Measurements from ENCODE around the gene FGD5. TPM values are rescaled to one million over a fixed set of nuclear protein-coding genes. Genes with fewer than 3 reads are reported as not detected.

The FGD5 gene
- polyA plus RNA-seq, 1 donor from 2014 or later: not detected

DNA sequence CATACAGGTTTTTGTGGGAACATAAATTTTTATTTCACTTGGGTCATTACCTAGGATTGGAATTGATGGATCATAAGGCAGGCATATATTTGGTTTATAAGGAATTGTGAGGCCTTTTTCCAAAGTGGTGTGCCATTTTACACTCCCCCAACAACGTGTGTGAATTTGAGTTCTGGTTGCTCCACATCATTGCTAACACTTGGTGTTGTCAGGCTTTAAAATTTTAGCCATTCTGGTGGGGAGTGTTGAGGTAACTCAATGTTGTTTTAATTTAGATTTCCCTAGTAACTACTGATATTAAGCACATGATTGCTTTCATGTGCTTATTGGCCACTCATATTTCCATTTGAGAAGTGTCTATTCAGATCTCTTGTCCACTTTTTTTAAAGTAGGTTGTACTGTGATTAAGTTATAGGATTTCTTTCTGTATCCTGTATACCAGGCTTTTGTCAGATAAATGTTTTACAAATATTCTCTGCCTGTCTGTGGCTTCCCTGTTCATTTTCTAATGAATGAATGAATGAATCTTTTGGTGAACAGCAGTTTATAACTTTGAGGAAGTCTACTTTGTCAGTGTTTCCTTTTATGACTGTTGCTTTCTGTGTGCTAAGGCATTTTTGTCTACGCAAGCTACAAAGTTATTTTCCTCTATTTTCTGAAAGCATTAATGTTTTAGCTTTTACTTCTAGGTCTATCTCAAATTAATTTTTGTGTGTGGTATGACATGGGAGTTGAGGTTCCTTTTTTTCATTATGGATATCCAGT, 110.7 kb downstream of the FGD5 start:
- no peaks in the 10 kb centered on the region for H3K27me3 Mint-ChIP-seq
- H3K9me3 Mint-ChIP-seq: no peaks in the 10 kb centered on the region
- H3K27ac Mint-ChIP-seq: no peak overlapping the region
- no peaks in the 10 kb centered on the region for H3K36me3 Mint-ChIP-seq
- H3K4me1 Mint-ChIP-seq: peaks cover 0 to 1% (median 0%) of the 10 kb centered on the region in 3 donors
- no peak overlapping the region for H3K4me3 Mint-ChIP-seq

DNA sequence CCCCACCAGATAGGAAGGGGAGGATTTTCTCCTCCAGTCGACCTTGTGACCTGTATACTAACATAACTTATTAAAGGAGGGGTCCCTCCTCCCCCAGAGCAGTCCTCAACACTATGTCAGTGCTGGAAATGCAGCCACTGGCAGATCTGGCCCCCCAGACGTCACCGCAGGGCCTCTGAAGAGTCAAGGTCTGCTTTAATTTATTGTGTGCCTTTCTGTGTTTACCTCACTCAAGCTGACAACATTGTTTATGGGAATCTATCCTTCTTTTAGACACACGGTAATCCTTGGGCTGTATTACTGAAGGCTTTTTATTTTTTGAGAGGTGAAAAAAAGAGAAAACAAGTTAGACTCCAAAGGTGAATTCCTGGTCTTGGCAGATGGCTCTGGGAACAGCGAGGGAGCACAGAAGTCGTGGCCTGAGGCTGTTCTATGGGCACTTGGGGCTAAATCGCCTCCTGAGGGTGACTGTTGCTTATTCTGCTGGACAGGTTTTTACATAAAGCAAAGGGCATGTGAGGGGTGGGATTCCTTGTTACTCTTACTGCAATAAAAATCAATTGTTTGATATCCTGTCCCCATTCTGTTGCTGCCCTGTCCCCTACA, 115.2 kb downstream of the FGD5 start:
- H3K4me1 Mint-ChIP-seq: no peaks in the 10 kb centered on the region

DNA sequence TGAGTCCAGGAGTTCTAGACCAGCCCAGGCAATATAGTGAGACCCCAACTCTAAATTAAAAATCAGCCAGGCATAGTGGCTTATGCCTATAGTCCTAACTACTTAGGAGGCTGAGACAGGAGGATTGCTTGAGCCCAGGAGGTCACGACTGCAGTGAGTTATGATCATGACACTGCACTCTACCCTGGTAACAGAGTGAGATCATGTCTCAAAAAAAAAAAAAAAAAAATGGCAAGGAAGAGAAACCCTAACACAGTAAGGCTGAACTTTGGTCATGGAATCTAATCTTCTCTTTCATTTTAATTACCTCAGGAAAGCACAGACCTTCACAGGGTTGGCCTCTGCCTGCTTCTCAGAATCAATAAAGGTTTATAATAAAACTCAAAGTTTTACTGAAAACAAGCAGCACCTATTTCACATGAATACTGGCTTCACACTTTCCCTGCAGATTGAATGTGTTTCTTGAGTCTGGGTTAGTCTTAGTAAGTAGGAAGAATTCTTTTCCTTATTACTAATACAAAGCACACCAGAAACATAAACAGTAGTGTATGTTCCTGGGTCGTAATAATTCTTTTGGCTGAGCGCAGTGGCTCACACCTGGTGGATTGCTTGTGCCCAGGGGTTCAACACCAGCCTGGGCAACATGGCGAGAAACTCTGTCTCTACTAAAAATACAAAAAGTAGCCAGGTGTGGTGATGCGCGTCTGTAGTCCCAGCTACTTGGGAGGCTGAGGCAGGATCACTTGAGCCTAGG, 117.0 kb downstream of the FGD5 start:
- no peak overlapping the region for H3K27ac Mint-ChIP-seq
- no peaks in the 10 kb centered on the region for H3K27me3 Mint-ChIP-seq
- no peaks in the 10 kb centered on the region for H3K9me3 Mint-ChIP-seq
- no peaks in the 10 kb centered on the region for H3K36me3 Mint-ChIP-seq
- peaks cover 0 to 3% (median 2%) of the 10 kb centered on the region in 3 donors for H3K4me1 Mint-ChIP-seq
- no peak overlapping the region for H3K4me3 Mint-ChIP-seq

More for the DNA sequence above, 115.2 kb downstream of the FGD5 start:
- Mint-ChIP-seq H3K27ac (no peak overlapping the region), H3K27me3 (no peaks in the 10 kb centered on the region), H3K36me3 (no peaks in the 10 kb centered on the region), H3K4me3 (no peak overlapping the region), H3K9me3 (no peaks in the 10 kb centered on the region)

DNA sequence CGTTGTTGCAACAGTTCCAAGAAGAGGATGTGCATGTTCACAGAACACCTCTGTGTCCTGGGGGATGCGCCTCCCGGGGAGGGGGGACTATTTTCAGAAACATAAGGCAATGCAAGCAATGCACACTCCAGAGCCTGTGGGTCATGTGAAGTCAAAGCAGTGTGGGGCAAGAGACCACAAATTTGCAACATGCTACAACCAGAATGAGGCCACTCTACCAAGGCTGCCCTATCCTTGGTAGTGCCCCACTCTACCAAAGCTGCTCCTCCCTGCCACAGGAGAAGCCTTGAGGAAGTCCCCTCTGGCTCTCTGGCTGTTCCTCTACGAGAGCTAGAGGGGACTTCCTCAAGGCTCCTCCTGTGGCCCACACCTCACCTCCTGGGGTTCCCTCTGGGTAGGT, 120.2 kb downstream of the FGD5 start:
- Mint-ChIP-seq H3K9me3 (no peaks in the 10 kb centered on the region), H3K27me3 (no peaks in the 10 kb centered on the region), H3K4me3 (no peak overlapping the region), H3K36me3 (no peaks in the 10 kb centered on the region), H3K27ac (peak overlapping the region in 1 of 3 donors; percentile 54), H3K4me1 (peaks cover 4 to 9% (median 8%) of the 10 kb centered on the region in 3 donors)

DNA sequence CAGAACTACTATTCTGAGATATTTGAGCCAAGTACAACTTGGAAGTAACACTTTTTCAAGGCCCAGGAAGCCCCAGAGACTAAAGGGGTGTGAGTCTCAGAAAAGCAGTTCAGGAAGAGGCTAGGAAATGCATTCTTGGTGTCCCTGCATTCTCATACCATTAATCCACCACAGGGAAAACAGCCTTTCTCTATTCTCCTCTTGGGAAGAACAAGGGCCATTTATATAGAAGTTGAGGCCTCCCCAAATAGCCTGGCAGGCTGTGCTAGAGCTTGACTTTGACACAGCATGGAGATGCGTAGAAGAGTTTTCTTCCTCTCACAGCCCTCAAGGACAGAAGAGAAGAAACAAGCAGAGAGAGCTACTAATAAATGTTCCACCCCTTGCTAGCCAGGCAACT, 123.1 kb downstream of the FGD5 start:
- H3K4me3 Mint-ChIP-seq: peak overlapping the region in 1 of 4 donors; percentile 39
- H3K27ac Mint-ChIP-seq: peak overlapping the region in 2 of 3 donors; percentile 25 to 55
- peaks cover 2% of the 10 kb centered on the region for H3K36me3 Mint-ChIP-seq
- H3K9me3 Mint-ChIP-seq: no peaks in the 10 kb centered on the region
- H3K4me1 Mint-ChIP-seq: peaks cover 12 to 22% (median 20%) of the 10 kb centered on the region in 3 donors
- no peaks in the 10 kb centered on the region for H3K27me3 Mint-ChIP-seq

DNA sequence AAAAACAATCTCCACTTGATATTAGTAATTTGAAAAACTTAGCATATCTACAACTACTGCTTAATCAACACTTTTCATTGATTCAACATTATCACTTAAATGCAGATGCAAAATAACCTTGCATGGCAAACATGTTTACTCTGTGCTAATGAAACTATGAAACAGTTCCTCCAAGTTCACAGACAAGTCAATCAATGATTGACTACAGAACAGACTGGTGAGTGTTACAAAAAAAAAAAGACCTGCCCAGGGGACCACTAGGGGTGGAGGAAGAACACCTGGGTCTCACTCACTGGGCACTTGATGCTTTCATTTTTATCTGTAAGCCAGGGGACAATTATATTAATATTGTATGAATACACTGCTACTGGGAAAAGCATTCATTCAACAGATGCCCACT, 124.3 kb downstream of the FGD5 start:
- peaks cover 15 to 22% (median 20%) of the 10 kb centered on the region in 3 donors for H3K4me1 Mint-ChIP-seq
- H3K27me3 Mint-ChIP-seq: no peaks in the 10 kb centered on the region
- peaks cover 2% of the 10 kb centered on the region for H3K36me3 Mint-ChIP-seq
- peak overlapping the region in 1 of 3 donors; percentile 51 for H3K27ac Mint-ChIP-seq
- no peaks in the 10 kb centered on the region for H3K9me3 Mint-ChIP-seq
- H3K4me3 Mint-ChIP-seq: peak overlapping the region in 1 of 4 donors; percentile 98

DNA sequence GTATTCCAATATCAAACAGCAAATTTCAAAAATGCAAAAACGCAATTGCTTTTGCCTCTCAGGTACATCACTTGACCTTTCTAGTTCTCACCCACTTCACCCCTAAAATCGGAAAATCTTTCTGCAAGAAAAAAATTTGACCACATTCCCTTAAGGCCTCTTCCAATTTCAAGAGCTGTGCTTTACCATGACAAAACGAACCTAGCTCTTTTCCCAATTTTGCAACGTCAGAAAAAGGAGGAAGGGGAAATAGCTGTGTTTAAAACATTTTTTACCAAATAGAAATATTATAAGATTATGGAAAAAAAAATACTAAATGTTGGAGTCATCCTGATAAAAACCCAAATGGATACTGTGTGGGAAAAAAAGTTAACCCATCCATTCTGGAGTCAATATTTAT, 127.5 kb downstream of the FGD5 start:
- Mint-ChIP-seq H3K4me1 (peaks cover 31 to 32% (median 32%) of the 10 kb centered on the region in 3 donors), H3K27ac (peak overlapping the region in 1 of 3 donors; percentile 99), H3K36me3 (peaks cover 6% of the 10 kb centered on the region), H3K27me3 (no peaks in the 10 kb centered on the region), H3K9me3 (no peaks in the 10 kb centered on the region), H3K4me3 (peak overlapping the region; percentile 88 to 98 (median 95))

DNA sequence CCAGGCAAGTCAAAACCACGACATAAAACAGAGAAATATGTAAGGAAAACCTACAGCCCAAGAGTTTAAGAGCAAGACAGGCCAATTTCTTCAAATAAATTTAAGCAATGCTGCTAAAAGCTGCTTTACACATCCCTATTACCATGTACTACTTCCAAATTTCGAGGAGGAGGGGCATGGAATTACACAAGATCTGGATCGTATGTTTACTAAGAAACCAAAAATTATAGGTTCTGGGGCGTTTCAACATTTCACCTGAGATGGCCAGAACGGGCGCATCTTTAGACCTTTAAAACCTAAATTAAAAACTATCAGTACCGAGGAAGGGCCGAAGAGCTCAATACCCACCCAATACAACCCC, 128.0 kb downstream of the FGD5 start:
- H3K4me1 Mint-ChIP-seq: peaks cover 28 to 35% (median 31%) of the 10 kb centered on the region in 3 donors

DNA sequence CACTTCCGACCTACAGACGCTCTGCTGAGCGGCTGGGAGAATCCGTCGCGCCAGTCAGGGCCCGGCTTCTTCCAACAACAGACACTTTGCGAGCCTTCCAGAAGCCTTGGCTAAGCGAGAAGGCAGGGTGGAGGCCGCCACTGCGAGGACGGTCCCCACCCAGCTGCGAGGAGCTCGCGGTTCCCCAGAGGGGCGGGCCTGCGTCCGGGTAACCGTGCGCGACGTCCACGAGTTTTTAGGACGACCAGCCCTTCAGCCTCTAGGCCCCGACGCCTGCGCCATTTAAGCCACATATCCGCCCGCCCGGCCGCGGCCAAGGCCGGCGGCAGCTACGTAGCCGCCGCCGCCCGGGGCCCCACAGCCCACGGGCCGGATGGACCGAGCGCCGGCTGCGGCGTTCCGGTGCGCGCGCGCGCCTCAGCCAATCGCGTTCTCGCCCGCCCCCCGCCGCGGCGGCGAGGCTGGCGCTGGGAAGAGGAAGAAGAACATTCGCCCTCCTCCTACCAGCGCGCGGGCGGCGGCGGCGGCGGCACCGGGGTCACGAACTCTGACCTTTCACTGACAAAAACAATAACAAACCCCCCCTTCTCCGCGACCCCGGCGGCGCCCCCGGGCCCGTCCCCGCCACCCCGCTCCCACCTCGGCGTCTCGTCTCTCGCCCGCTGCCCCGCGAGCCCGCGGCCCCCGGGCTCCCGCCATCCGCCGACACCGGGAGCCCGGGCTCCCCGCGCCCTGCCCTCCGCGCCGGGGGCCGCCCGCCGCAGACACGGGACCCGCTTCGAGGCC, 128.5 kb downstream of the FGD5 start, which contains the start of gene NR2C2:
TSS of gene NR2C2 (plus strand) at position 484 of the 786 bp plus-strand sequence. CDS start 56,332 bp downstream, outside the sequence.
- Mint-ChIP-seq H3K36me3 (peaks cover 7% of the 10 kb centered on the region), H3K27ac (peak within 1 kb of the TSS; percentile 99 to 100 (median 100)), H3K4me3 (peak within 1 kb of the TSS; percentile 95 to 100 (median 99)), H3K9me3 (no peaks in the 10 kb centered on the region), H3K4me1 (peaks cover 28 to 36% (median 31%) of the 10 kb centered on the region in 3 donors), H3K27me3 (no peaks in the 10 kb centered on the region)

More for the DNA sequence above, 128.0 kb downstream of the FGD5 start:
- H3K36me3 Mint-ChIP-seq: peaks cover 6% of the 10 kb centered on the region
- peak overlapping the region; percentile 88 to 98 (median 95) for H3K4me3 Mint-ChIP-seq
- H3K27ac Mint-ChIP-seq: peak overlapping the region; percentile 98 to 99 (median 98)
- H3K9me3 Mint-ChIP-seq: no peaks in the 10 kb centered on the region
- H3K27me3 Mint-ChIP-seq: no peaks in the 10 kb centered on the region

DNA sequence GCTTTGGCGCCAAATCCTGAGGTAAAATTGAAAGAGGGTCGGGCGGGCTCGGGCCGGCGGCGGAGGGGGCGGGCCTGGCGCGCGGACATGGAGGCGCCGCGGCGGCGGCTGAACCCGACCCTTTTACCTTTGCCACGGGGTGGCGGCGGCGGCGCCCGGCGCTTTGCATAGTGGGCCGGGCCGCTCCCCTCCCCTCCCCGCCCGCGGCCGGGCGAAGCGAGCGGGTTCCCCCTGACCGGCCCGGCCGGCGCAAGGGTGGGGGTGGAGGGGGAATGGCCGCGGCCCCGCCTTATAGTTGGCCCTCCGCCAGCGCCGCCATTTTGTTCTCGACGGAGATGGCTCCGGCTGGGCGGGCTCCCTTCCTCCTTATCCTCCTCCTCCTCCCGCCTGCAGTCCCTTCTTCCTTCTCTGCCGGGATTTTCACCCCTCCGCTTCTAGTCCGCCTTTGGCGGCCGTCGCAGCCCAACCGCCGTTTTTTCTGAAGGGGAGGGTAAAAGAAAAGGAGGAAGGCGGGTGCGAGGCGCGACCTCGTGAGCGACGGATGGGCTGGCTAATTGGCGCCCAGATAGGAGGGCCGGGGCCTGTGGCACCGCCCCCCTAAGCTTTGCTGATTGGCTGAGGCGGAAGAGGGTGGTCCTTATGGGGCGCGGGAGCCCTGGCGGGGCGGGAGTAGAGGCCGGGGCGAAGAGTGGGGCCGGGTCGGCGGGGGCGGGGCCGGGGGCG, 129.3 kb downstream of the FGD5 start:
- Mint-ChIP-seq H3K4me3 (peak overlapping the region; percentile 95 to 100 (median 99)), H3K36me3 (peaks cover 8% of the 10 kb centered on the region), H3K27ac (peak overlapping the region; percentile 99 to 100 (median 100)), H3K27me3 (no peaks in the 10 kb centered on the region), H3K9me3 (no peaks in the 10 kb centered on the region), H3K4me1 (peaks cover 30 to 38% (median 31%) of the 10 kb centered on the region in 3 donors)

DNA sequence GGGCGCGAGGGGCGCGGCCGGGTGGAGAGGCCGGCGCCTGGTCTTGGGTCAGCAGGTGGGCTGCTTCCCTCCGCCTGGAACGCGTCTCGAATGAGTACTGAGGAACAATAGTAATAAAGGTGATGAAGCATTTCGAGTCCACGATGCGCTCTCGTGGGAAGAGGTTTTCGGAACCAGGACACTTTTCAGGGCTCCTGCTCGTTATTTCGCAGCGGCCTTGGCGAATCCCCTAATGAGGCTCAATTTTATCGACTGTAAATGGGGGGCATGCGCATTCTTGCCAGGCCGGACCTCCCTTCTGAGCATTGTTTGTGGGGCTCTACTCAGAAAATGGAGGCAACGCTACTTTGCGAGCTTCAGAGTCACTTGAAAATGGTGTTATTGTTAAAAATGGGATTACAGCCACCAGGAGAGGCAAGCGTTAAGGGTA, 129.9 kb downstream of the FGD5 start:
- Mint-ChIP-seq H3K27ac (peak overlapping the region; percentile 80 to 100 (median 99)), H3K4me3 (peak overlapping the region; percentile 95 to 100 (median 99)), H3K4me1 (peaks cover 26 to 41% (median 31%) of the 10 kb centered on the region in 3 donors), H3K27me3 (no peaks in the 10 kb centered on the region), H3K36me3 (peaks cover 8% of the 10 kb centered on the region), H3K9me3 (no peaks in the 10 kb centered on the region)

DNA sequence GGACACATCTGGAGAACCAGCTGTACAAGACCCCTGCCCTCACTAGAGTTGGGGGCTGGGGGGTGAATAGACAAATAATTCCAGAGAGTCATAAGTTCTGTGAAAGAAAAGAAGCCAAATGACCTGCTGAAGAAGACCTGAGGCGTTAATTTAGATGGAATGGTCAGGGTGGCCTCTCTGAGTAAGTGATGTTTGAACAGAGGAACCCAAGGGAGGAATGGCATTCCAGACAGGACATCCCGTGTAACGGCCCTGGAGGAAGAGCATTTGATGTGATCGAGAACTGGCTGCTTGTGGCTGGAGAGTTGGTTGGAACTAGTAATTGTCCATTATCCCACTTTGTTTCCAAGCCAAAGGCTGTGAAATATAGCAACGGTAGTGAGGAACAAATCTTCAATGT, 130.4 kb downstream of the FGD5 start:
- Mint-ChIP-seq H3K36me3 (peaks cover 8% of the 10 kb centered on the region), H3K4me1 (peaks cover 26 to 40% (median 31%) of the 10 kb centered on the region in 3 donors), H3K27ac (peak overlapping the region; percentile 80 to 100 (median 99)), H3K9me3 (no peaks in the 10 kb centered on the region), H3K4me3 (peak overlapping the region; percentile 95 to 100 (median 99)), H3K27me3 (no peaks in the 10 kb centered on the region)

DNA sequence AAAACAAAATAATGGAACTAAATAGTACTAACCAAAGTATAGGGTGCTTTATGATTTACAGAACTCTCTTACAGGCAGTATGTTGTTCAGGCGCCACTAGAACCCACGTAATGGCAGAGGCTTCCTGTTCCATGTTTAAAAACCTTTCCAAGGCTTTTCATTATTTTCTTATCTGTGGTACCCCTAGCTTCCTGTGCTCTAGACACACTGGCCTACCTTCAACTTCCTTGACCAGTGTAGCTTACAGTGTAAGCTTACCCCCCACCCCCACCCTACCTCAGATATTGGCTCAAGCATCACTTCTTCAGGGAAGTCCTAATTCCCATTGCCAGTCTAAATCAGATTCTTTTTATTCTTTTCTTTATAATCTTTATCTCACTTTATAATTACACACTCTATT, 131.5 kb downstream of the FGD5 start:
- no peak overlapping the region for H3K27ac Mint-ChIP-seq
- peaks cover 28 to 43% (median 33%) of the 10 kb centered on the region in 3 donors for H3K4me1 Mint-ChIP-seq
- H3K36me3 Mint-ChIP-seq: peaks cover 8% of the 10 kb centered on the region
- H3K27me3 Mint-ChIP-seq: no peaks in the 10 kb centered on the region
- H3K4me3 Mint-ChIP-seq: peak overlapping the region in 2 of 4 donors; percentile 72 to 98
- H3K9me3 Mint-ChIP-seq: no peaks in the 10 kb centered on the region
